Pulmonary artery endothelial cell (primary cell): Measurements from ENCODE around the gene MAPK6. TPM values are rescaled to one million over a fixed set of nuclear protein-coding genes. Genes with fewer than 3 reads are reported as not detected.
A peak's percentile ranks its signal among the peaks of the same experiment; 100 is the strongest.

Source experiments
- DNase-seq: peaks from one replicate; pipeline ENCODE4 v3.0.0-alpha.2; 2011; ENCODE audit warnings: low read depth, low spot score
- total RNA-seq: library from RNA; depleted of rRNA; stranded (reverse); fragments of >200 nt; gene quantifications from 2 replicates; pipeline ENCODE4 v1.2.3, GENCODE V29; 2014

The MAPK6 gene
- total RNA-seq, 1 donor from 2014 or later, result 45.2 TPM

GRCh38 chr15:52102463-52102862 lies 83.4 kb downstream of the MAPK6 start:
- DNase-seq, result no peak

- peak; percentile 87 for DNase-seq
These were observed 84.5 kb downstream of the MAPK6 start for GRCh38 chr15:52103217-52104207.

- no peak for DNase-seq
These were observed 85.5 kb downstream of the MAPK6 start for GRCh38 chr15:52104532-52105004.

GRCh38 chr15:52105846-52106245 lies 86.8 kb downstream of the MAPK6 start:
- DNase-seq, result no peak

- DNase-seq, result no peak
These were observed 87.6 kb downstream of the MAPK6 start for GRCh38 chr15:52106641-52107040.

GRCh38 chr15:52107238-52107637 lies 88.2 kb downstream of the MAPK6 start:
- no peak for DNase-seq

- DNase-seq, result no peak
These were observed 90.8 kb downstream of the MAPK6 start for GRCh38 chr15:52109559-52110451.

GRCh38 chr15:52111517-52112202 lies 92.6 kb downstream of the MAPK6 start:
- DNase-seq, result no peak

- no peak for DNase-seq
These were observed 93.3 kb downstream of the MAPK6 start for GRCh38 chr15:52112203-52112750.

- DNase-seq, result no peak
These were observed 94.2 kb downstream of the MAPK6 start for GRCh38 chr15:52113235-52113634.

- DNase-seq, result no peak
These were observed 94.7 kb downstream of the MAPK6 start for GRCh38 chr15:52113708-52114107.

GRCh38 chr15:52114261-52115055 lies 95.4 kb downstream of the MAPK6 start:
- DNase-seq, result no peak

GRCh38 chr15:52115598-52116427 lies 96.8 kb downstream of the MAPK6 start:
- peak; percentile 63 for DNase-seq

Other genes with a start within 250 kb of the MAPK6 start
- gene TMOD3, start 189.6 kb upstream of the MAPK6 start, total RNA-seq, result 73.5 and 75.9 TPM in 2 replicates
- gene LEO1, start 47.4 kb upstream of the MAPK6 start, total RNA-seq, result 23.1 and 36.6 TPM in 2 replicates
- 0.11 and 0.13 TPM in 2 replicates for gene BCL2L10, start 93.6 kb downstream of the MAPK6 start, total RNA-seq
- gene GNB5, start 172.2 kb downstream of the MAPK6 start, total RNA-seq, result 29.7 and 32.1 TPM in 2 replicates